Upper lobe of right lung (tissue), 1 donor: ENCODE results near the gene TRMT112. TPM values are rescaled to one million over a fixed set of nuclear protein-coding genes. Genes with fewer than 3 reads are reported as not detected.

Experiments
- ATAC-seq: fragments of 200-7000 bp; cut with Tn5 transposase; one replicate; pipeline ENCODE4 v1.9.1; 2020; ENCODE audit warnings: mild to moderate bottlenecking, moderate library complexity
- DNase-seq: peaks from one replicate; pipeline ENCODE4 v3.0.0-alpha.2; 2020
- H3K27ac ChIP-seq: fragments of 200-600 bp; one replicate; pipeline ENCODE4 v1.8.0; 2022
- H3K27me3 ChIP-seq: fragments of 200-600 bp; one replicate; pipeline ENCODE4 v1.8.0; 2022; ENCODE audit warnings: mild to moderate bottlenecking
- H3K36me3 ChIP-seq: fragments of 200-600 bp; one replicate; pipeline ENCODE4 v1.8.0; 2022
- H3K4me1 ChIP-seq: fragments of 200-600 bp; one replicate; pipeline ENCODE4 v1.8.0; 2022
- H3K4me3 ChIP-seq: fragments of 200-600 bp; one replicate; pipeline ENCODE4 v1.8.0; 2022; ENCODE audit warnings: mild to moderate bottlenecking
- H3K9me3 ChIP-seq: fragments of 200-600 bp; one replicate; pipeline ENCODE4 v1.8.0; 2022
- intact Hi-C: fragments of 100-400 bp; cut with DNase I; formaldehyde crosslinking; loops from one replicate; pipeline ENCODE4 v1.11.0; 2022
- long read RNA-seq: library from polyadenylated mRNA; unstranded; transcript quantifications from one replicate; pipeline ENCODE4 v2.0.0, GENCODE V29; 2021
- total RNA-seq: library from RNA; stranded (reverse); fragmentation: NEBNext Ultra II Directional; extraction: Animal tissue kit (Norgen Biotek cat#: 25700); gene quantifications from one replicate; pipeline ENCODE4 v1.2.1, GENCODE V29; 2021
- TF ChIP-seq, protein P1 (sequence below): fragments of 200-600 bp; IDR thresholded peaks from one replicate; pipeline ENCODE4 v1.8.0; 2022; ENCODE audit warnings: antibody characterized with exemption
- donor health status: DM: no; HTN: yes; CAD: no; lungs with severe emphysema.

The TRMT112 gene
- total RNA-seq, result 168 TPM
- long read RNA-seq, transcript TRMT112-206 (4 exons, 1,106 nt), result major isoform, 51 of 64 reads
- long read RNA-seq, transcript TRMT112-201 (4 exons, 561 nt), result minor isoform, 5 of 64 reads
- long read RNA-seq, partial matches to known transcripts, result 0 of 64 reads
- long read RNA-seq, other reads (novel, unspliced or antisense), result 2 of 64 reads

- TF ChIP-seq, protein P1, sequence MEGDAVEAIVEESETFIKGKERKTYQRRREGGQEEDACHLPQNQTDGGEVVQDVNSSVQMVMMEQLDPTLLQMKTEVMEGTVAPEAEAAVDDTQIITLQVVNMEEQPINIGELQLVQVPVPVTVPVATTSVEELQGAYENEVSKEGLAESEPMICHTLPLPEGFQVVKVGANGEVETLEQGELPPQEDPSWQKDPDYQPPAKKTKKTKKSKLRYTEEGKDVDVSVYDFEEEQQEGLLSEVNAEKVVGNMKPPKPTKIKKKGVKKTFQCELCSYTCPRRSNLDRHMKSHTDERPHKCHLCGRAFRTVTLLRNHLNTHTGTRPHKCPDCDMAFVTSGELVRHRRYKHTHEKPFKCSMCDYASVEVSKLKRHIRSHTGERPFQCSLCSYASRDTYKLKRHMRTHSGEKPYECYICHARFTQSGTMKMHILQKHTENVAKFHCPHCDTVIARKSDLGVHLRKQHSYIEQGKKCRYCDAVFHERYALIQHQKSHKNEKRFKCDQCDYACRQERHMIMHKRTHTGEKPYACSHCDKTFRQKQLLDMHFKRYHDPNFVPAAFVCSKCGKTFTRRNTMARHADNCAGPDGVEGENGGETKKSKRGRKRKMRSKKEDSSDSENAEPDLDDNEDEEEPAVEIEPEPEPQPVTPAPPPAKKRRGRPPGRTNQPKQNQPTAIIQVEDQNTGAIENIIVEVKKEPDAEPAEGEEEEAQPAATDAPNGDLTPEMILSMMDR, result no peak
- DNase-seq (peak; percentile 97), ATAC-seq (peak; percentile 80)
- H3K9me3 ChIP-seq, result no peaks in the 10 kb centered on the region
- H3K4me3 ChIP-seq, result peak within 1 kb of the TSS; percentile 87
- H3K27ac ChIP-seq, result peak within 1 kb of the TSS; percentile 98
- peaks cover 22% of the 10 kb centered on the region for H3K4me1 ChIP-seq
- intact Hi-C loops, result no loop called here
- H3K36me3 ChIP-seq, result peaks cover 29% of the 10 kb centered on the region
- H3K27me3 ChIP-seq, result no peaks in the 10 kb centered on the region
Measured at GRCh38 chr11:64317325-64317960, at the start of gene TRMT112. Gene TRMT112, minus strand, starts transcription at chr11:64317559. Its CDS starts 33 bp downstream, at chr11:64317526.

- ATAC-seq, result no peak
- TF ChIP-seq, protein P1, result no peak
- Histone ChIP-seq H3K27me3 (no peaks in the 10 kb centered on the region), H3K4me3 (no peak overlapping the region), H3K4me1 (no peaks in the 10 kb centered on the region), H3K9me3 (no peaks in the 10 kb centered on the region), H3K27ac (no peak overlapping the region), H3K36me3 (peaks cover 91% of the 10 kb centered on the region)
- intact Hi-C loops, result no loop called here
- no peak for DNase-seq
Measured at GRCh38 chr11:64366751-64367150, 49.4 kb upstream of the TRMT112 start.

DNA sequence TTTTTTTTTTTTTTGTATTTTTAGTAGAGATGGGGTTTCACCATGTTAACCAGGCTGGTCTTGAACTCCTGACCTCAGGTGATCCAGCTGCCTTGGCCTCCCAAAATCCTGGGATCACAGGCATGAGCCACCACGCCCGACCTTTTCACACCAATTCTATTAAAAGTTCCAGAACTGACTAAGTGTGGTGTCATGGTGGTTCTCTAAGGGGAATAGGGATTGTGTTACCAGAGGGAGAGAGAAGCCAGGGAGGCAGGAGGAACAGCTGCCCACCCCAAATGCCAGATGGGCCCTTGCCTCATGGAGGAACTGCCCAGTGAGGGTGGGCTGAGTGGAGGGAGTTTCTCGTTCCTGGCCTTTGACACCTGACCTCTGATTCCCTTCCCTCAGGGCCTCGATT is 47.6 kb upstream of the TRMT112 start:
- intact Hi-C loops, result no loop called here

DNA sequence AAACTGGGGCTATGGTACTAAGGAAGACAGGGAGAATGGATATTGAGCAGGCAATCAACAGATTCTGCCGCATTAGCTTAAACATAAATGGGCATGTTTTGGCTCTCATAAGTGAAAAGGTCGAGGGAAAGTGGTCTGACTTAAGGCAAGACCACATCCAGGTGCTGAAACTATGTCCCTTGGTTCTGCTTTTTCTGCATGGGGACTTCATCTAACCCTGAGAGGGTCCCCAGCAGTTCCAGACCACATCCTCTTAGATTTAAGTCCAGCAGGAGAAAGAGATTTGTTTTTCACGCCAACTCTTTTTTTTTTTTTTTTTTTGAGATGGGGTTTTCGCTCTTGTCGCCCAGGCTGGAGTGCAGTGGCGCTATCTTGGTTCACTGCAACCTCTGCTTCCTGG is 47.1 kb upstream of the TRMT112 start:
- Histone ChIP-seq H3K36me3 (peaks cover 77% of the 10 kb centered on the region), H3K4me3 (no peak overlapping the region), H3K27me3 (no peaks in the 10 kb centered on the region), H3K9me3 (no peaks in the 10 kb centered on the region), H3K4me1 (peaks cover 13% of the 10 kb centered on the region), H3K27ac (no peak overlapping the region)
- TF ChIP-seq, protein P1, result no peak
- DNase-seq, result no peak
- no peak for ATAC-seq
- intact Hi-C loops, result no loop called here

More for the DNA sequence above, 47.6 kb upstream of the TRMT112 start:
- DNase-seq (no peak), ATAC-seq (no peak)
- Histone ChIP-seq H3K4me3 (no peak overlapping the region), H3K9me3 (no peaks in the 10 kb centered on the region), H3K36me3 (peaks cover 82% of the 10 kb centered on the region), H3K27ac (no peak overlapping the region), H3K27me3 (no peaks in the 10 kb centered on the region), H3K4me1 (peaks cover 9% of the 10 kb centered on the region)
- TF ChIP-seq, protein P1, result no peak

DNA sequence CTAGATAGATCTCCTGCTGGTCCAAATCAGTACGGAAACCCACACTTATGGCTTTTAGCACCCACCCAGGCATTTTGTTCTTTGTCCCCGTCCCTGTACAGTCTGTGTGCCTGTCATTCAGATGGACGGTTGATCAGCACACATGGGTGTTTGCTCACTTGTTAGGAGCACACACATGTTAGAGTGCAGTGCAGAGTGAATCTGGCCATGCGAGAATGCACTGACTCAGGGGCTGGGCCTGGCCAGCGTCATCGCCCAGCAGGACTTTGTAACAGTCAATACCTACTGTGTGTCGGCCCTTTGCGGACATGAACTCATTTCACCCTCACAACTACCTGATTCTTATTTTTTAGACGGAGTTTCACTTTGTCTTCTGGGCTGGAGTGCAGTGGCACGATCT is 45.0 kb upstream of the TRMT112 start:
- TF ChIP-seq, protein P1, result no peak
- DNase-seq (no peak), ATAC-seq (no peak)
- Histone ChIP-seq H3K27ac (no peak overlapping the region), H3K9me3 (no peaks in the 10 kb centered on the region), H3K4me3 (no peak overlapping the region), H3K36me3 (peaks cover 59% of the 10 kb centered on the region), H3K27me3 (no peaks in the 10 kb centered on the region), H3K4me1 (peaks cover 25% of the 10 kb centered on the region)
- intact Hi-C loops, result no loop called here
